ENCODE results near the gene ZMYND11.

The ZMYND11 gene

DNA sequence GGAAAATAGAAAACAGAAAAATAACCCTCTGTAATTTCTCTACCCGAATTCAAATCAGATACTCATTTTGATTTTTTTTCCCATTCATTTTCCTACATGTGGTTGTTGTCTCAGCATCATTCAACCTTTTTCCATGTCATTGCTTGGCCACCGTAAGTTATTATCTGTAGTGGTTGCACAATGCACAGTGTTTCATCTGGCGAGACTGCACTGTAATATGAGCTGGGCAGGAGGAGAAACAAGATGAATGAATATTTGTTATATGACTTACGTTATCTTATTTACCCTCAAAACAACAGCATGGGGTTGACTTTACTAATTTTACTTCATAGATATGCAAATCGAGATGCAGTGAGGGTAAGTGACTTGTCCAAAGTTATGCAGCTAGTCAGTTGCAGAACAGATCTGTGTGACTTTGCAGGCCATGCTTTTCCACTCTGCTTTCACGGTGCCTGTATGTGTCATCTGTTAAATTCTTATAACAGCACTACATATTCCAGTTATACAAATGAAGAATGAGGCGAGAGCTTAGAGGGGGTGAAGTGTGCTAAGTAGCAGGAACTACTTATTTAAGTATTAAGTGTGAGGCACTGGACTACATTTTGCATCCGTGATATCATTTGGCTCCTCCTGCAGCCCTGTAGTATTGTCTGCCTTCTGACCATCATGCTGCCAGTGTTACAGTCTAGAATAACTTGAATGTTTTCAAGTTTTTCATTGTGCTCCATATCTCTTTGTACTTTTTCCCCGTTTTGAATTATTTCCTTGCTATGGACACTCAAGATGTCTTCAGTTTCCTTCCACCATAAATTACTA lies 56.7 kb downstream of the ZMYND11 start:
- Histone ChIP-seq H3K4me3 (no peak overlapping the region), H3K27ac (no peak overlapping the region), H3K9ac (ENCODE audit: insufficient read length) (no peak overlapping the region), H3K9me3 (ENCODE audit: low read depth, low read length) (no peaks in the 10 kb centered on the region), H3K36me3 (ENCODE audit: insufficient read depth, low read length) (peaks cover 5% of the 10 kb centered on the region; the same call in 1 of the 2 replicates)
- no peak for DNase-seq (ENCODE audit: low read depth, low spot score)
- TF ChIP-seq FOXP2 (optimal IDR thresholded peaks at IDR 0.05; ENCODE audit: control extremely low read depth, extremely low read length, insufficient read depth) (no peak), POLR2AphosphoS5 (IDR thresholded peaks at IDR 0.05; ENCODE audit: borderline replicate concordance, low read depth, low read length) (no peak), EZH2 (IDR thresholded peaks at IDR 0.05) (no peak)

- Histone ChIP-seq H3K27ac (no peak overlapping the region), H3K4me3 (no peak overlapping the region), H3K9me3 (ENCODE audit: low read depth, low read length) (no peaks in the 10 kb centered on the region), H3K36me3 (ENCODE audit: insufficient read depth, low read length) (peaks cover 5% of the 10 kb centered on the region; the same call in 1 of the 2 replicates), H3K9ac (ENCODE audit: insufficient read length) (no peak overlapping the region)
- TF ChIP-seq POLR2AphosphoS5 (IDR thresholded peaks at IDR 0.05; ENCODE audit: borderline replicate concordance, low read depth, low read length) = no peak
- no peak for TF ChIP-seq FOXP2 (optimal IDR thresholded peaks at IDR 0.05; ENCODE audit: control extremely low read depth, extremely low read length, insufficient read depth)
- no peak for TF ChIP-seq EZH2 (IDR thresholded peaks at IDR 0.05)
- DNase-seq (ENCODE audit: low read depth, low spot score) = no peak
Measured at GRCh38 chr10:194281-194680, 59.0 kb downstream of the ZMYND11 start.

- Histone ChIP-seq H3K36me3 (ENCODE audit: insufficient read depth, low read length) (no peaks in the 10 kb centered on the region), H3K9me3 (ENCODE audit: low read depth, low read length) (no peaks in the 10 kb centered on the region), H3K9ac (ENCODE audit: insufficient read length) (no peak overlapping the region), H3K4me3 (no peak overlapping the region), H3K27ac (no peak overlapping the region)
- TF ChIP-seq EZH2 (IDR thresholded peaks at IDR 0.05) = no peak
- TF ChIP-seq POLR2AphosphoS5 (IDR thresholded peaks at IDR 0.05; ENCODE audit: borderline replicate concordance, low read depth, low read length) = no peak
- no peak for TF ChIP-seq FOXP2 (optimal IDR thresholded peaks at IDR 0.05; ENCODE audit: control extremely low read depth, extremely low read length, insufficient read depth)
- no peak for DNase-seq (ENCODE audit: low read depth, low spot score)
Measured at GRCh38 chr10:200405-200804, 65.2 kb downstream of the ZMYND11 start.

DNA sequence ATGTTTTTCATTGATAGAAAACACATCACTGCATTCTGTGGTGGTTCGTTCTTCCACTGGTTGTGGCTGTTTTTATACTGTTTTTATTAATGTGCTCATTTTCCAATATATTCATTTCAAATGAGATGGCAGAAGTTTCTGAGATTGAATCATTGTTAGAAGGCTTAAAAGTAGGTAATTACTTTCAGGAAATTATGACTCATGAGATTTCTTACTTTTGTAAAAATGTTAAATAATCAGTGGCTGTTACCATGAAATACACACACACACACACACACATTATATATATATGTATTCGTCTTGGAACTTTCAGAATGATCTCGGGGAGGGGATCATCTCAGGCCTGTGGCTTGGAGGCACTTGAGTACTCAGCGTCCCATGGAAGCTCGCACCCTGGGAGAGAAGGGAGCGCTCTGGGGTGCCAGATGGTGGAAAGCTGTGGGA lies 66.1 kb downstream of the ZMYND11 start:
- TF ChIP-seq EZH2 (IDR thresholded peaks at IDR 0.05) (no peak), POLR2AphosphoS5 (IDR thresholded peaks at IDR 0.05; ENCODE audit: borderline replicate concordance, low read depth, low read length) (no peak), FOXP2 (optimal IDR thresholded peaks at IDR 0.05; ENCODE audit: control extremely low read depth, extremely low read length, insufficient read depth) (no peak)
- H3K36me3 ChIP-seq (ENCODE audit: insufficient read depth, low read length) = no peaks in the 10 kb centered on the region
- no peak overlapping the region for H3K9ac ChIP-seq (ENCODE audit: insufficient read length)
- no peak for DNase-seq (ENCODE audit: low read depth, low spot score)
- H3K4me3 ChIP-seq = no peak overlapping the region
- H3K27ac ChIP-seq = no peak overlapping the region; the same call in 1 of the 2 replicates
- no peaks in the 10 kb centered on the region for H3K9me3 ChIP-seq (ENCODE audit: low read depth, low read length)

DNA sequence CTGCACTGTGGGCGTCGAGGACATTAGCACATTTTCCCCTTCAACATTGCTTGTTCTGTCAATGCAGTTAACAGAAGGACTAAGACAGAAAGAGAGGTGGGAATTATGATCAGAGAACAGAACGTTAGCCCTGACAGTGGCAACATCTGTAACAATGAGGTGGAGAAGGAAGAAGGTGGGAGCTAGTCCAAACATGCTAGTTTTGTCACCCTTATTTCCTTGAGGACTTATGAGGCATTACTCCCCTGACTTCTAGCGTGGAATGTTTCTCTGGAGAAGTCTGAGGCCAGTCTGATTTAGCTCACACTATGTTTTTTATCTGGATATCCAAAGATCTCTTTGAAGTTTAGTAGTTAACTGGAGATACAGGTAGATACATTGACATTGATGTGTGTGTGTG lies 73.4 kb downstream of the ZMYND11 start:
- TF ChIP-seq EZH2 (IDR thresholded peaks at IDR 0.05) (no peak), FOXP2 (optimal IDR thresholded peaks at IDR 0.05; ENCODE audit: control extremely low read depth, extremely low read length, insufficient read depth) (no peak), POLR2AphosphoS5 (IDR thresholded peaks at IDR 0.05; ENCODE audit: borderline replicate concordance, low read depth, low read length) (no peak)
- Histone ChIP-seq H3K9me3 (ENCODE audit: low read depth, low read length) (no peaks in the 10 kb centered on the region), H3K9ac (ENCODE audit: insufficient read length) (no peak overlapping the region), H3K4me3 (no peak overlapping the region), H3K36me3 (ENCODE audit: insufficient read depth, low read length) (no peaks in the 10 kb centered on the region; the same call in 1 of the 2 replicates), H3K27ac (no peak overlapping the region)
- no peak for DNase-seq (ENCODE audit: low read depth, low spot score)

- TF ChIP-seq EZH2 (IDR thresholded peaks at IDR 0.05) (no peak), FOXP2 (optimal IDR thresholded peaks at IDR 0.05; ENCODE audit: control extremely low read depth, extremely low read length, insufficient read depth) (no peak), POLR2AphosphoS5 (IDR thresholded peaks at IDR 0.05; ENCODE audit: borderline replicate concordance, low read depth, low read length) (no peak)
- DNase-seq (ENCODE audit: low read depth, low spot score) = no peak
- H3K9ac ChIP-seq (ENCODE audit: insufficient read length) = no peak overlapping the region
Measured at GRCh38 chr10:209357-209756, 74.1 kb downstream of the ZMYND11 start.

GRCh38 chr10:210297-210696 lies 75.0 kb downstream of the ZMYND11 start:
- H3K9me3 ChIP-seq (ENCODE audit: low read depth, low read length) = no peaks in the 10 kb centered on the region
- DNase-seq (ENCODE audit: low read depth, low spot score) = no peak
- no peak overlapping the region for H3K27ac ChIP-seq
- H3K4me3 ChIP-seq = no peak overlapping the region
- TF ChIP-seq FOXP2 (optimal IDR thresholded peaks at IDR 0.05; ENCODE audit: control extremely low read depth, extremely low read length, insufficient read depth) (no peak), EZH2 (IDR thresholded peaks at IDR 0.05) (no peak), POLR2AphosphoS5 (IDR thresholded peaks at IDR 0.05; ENCODE audit: borderline replicate concordance, low read depth, low read length) (no peak)
- H3K9ac ChIP-seq (ENCODE audit: insufficient read length) = no peak overlapping the region
- no peaks in the 10 kb centered on the region; the same call in 1 of the 2 replicates for H3K36me3 ChIP-seq (ENCODE audit: insufficient read depth, low read length)

More at GRCh38 chr10:209357-209756, 74.1 kb downstream of the ZMYND11 start:
- H3K27ac ChIP-seq = no peak overlapping the region
- no peaks in the 10 kb centered on the region; the same call in 1 of the 2 replicates for H3K36me3 ChIP-seq (ENCODE audit: insufficient read depth, low read length)
- H3K4me3 ChIP-seq = no peak overlapping the region
- H3K9me3 ChIP-seq (ENCODE audit: low read depth, low read length) = no peaks in the 10 kb centered on the region

DNA sequence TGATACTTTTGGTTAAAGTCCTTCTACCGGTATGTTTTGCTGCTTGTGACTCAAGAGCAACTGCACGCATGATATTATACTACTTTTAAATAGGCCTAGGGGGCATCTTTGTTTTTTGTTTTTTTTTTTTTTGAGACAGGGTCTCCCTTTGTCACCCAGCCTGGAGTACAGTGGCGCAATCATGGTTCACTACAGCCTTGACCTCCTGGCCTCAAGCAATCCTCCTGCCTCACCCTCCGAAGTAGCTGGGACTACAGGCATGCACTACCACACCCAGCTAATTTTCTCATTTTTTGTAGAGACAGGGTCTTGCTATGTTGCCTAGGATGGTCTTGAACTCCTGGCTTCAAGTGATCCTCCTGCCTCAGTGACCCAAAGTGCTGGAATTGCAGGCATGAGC lies 80.2 kb downstream of the ZMYND11 start:
- Histone ChIP-seq H3K9me3 (ENCODE audit: low read depth, low read length) (no peaks in the 10 kb centered on the region), H3K27ac (no peak overlapping the region), H3K9ac (ENCODE audit: insufficient read length) (no peak overlapping the region), H3K36me3 (ENCODE audit: insufficient read depth, low read length) (no peaks in the 10 kb centered on the region), H3K4me3 (no peak overlapping the region)
- no peak for DNase-seq (ENCODE audit: low read depth, low spot score)
- TF ChIP-seq FOXP2 (optimal IDR thresholded peaks at IDR 0.05; ENCODE audit: control extremely low read depth, extremely low read length, insufficient read depth) = no peak
- no peak for TF ChIP-seq POLR2AphosphoS5 (IDR thresholded peaks at IDR 0.05; ENCODE audit: borderline replicate concordance, low read depth, low read length)
- no peak for TF ChIP-seq EZH2 (IDR thresholded peaks at IDR 0.05)
